PC-3 (cell line): ENCODE measurements around the gene CPEB1.

ENCODE experiments used
- CTCF ChIP-seq: fragments of 300-600 bp; sonication (generic); conservative IDR thresholded peaks from 2 replicates; pipeline ENCODE4 v1.5.1; 2017; ENCODE audit warnings: antibody characterized with exemption, low read depth, mild to moderate bottlenecking, low read length
- EZH2 ChIP-seq: fragments of 300-600 bp; sonication (generic); IDR thresholded peaks from one replicate; pipeline ENCODE4 v1.6.1; 2017; ENCODE audit warnings: antibody characterized with exemption, mild to moderate bottlenecking, low read length; ENCODE audit not compliant: unreplicated experiment

- TF ChIP-seq EZH2 (no peak), CTCF (no peak)
These were observed 6.5 kb downstream of the CPEB1 start for GRCh38 chr15:82640672-82641071.
